GM20000 (cell line): ENCODE data around the gene MTTP.

Experiments
- DNase-seq: peaks from one replicate; pipeline ENCODE4 v3.0.0; 2012; ENCODE audit warnings: low spot score
- CTCF ChIP-seq: IDR thresholded peaks from 2 replicates; pipeline ENCODE4 v1.5.1; 2012; ENCODE audit warnings: mild to moderate bottlenecking, control low read depth; ENCODE audit errors: extremely low read depth, missing control alignments

Gene MTTP

GRCh38 chr4:99540277-99540939 is 34.2 kb upstream of the MTTP start:
- no peak for DNase-seq
- TF ChIP-seq CTCF: no peak

GRCh38 chr4:99552872-99553271 is 21.8 kb upstream of the MTTP start:
- TF ChIP-seq CTCF: no peak
- DNase-seq: no peak

GRCh38 chr4:99563310-99564186 is 11.1 kb upstream of the MTTP start, which contains the start of gene TRMT10A:
TRMT10A (minus strand) TSS chr4:99564039; CDS start chr4:99559338, 4,701 bp downstream.
- peak; percentile 83 for DNase-seq
- no peak for TF ChIP-seq CTCF

GRCh38 chr4:99564921-99565320 is 9.7 kb upstream of the MTTP start:
- TF ChIP-seq CTCF: no peak
- DNase-seq: no peak

- no peak for DNase-seq
- no peak for TF ChIP-seq CTCF
Observed at GRCh38 chr4:99571883-99572282, 2.7 kb upstream of the MTTP start.

GRCh38 chr4:99572527-99573240 is 1.9 kb upstream of the MTTP start:
- no peak for DNase-seq
- no peak for TF ChIP-seq CTCF
